Left ventricle myocardium inferior (tissue), 1 donor: ENCODE results near the gene CELF2. TPM values are rescaled to one million over a fixed set of nuclear protein-coding genes. Genes with fewer than 3 reads are reported as not detected.

Experiments
- DNase-seq: peaks from one replicate; pipeline ENCODE4 v3.0.0-alpha.2; 2020
- H3K27ac ChIP-seq: fragments of 200-600 bp; replicated peaks from 2 replicates; pipeline ENCODE4 v1.8.0; 2021
- H3K27me3 ChIP-seq: fragments of 200-600 bp; 2 replicates; pipeline ENCODE4 v1.8.0; 2021; ENCODE audit warnings: low read depth
- H3K36me3 ChIP-seq: fragments of 200-600 bp; 2 replicates; pipeline ENCODE4 v1.8.0; 2021
- H3K4me1 ChIP-seq: fragments of 200-600 bp; 2 replicates; pipeline ENCODE4 v1.8.0; 2021
- H3K4me3 ChIP-seq: fragments of 200-600 bp; 2 replicates; pipeline ENCODE4 v1.8.0; 2021; ENCODE audit warnings: mild to moderate bottlenecking, moderate library complexity
- H3K9me3 ChIP-seq: fragments of 200-600 bp; replicated peaks from 2 replicates; pipeline ENCODE4 v1.8.0; 2021
- CTCF ChIP-seq: fragments of 200-600 bp; IDR thresholded peaks from 2 replicates; pipeline ENCODE4 v1.8.0; 2021; ENCODE audit warnings: antibody characterized with exemption, mild to moderate bottlenecking, borderline replicate concordance
- intact Hi-C: fragments of 100-400 bp; cut with micrococcal nuclease; formaldehyde crosslinking; loops from one replicate; pipeline ENCODE4 v1.11.0; 2022
- total RNA-seq: library from RNA; stranded (reverse); fragmentation: NEBNext Ultra II Directional; extraction: Animal tissue kit (Norgen Biotek cat#: 25700); gene quantifications from one replicate; pipeline ENCODE4 v1.2.1, GENCODE V29; 2021
- donor health status: DM: no; HTN: yes; CAD: no; lungs with severe emphysema.

Gene CELF2
- total RNA-seq, 1 donor from 2014 or later, result 74.9 TPM

- Histone ChIP-seq H3K4me1 (peaks cover 73% of the 10 kb centered on the region), H3K4me3 (no peak overlapping the region), H3K27ac (peak overlapping the region; percentile 72), H3K36me3 (no peaks in the 10 kb centered on the region), H3K27me3 (no peaks in the 10 kb centered on the region), H3K9me3 (no peaks in the 10 kb centered on the region)
- intact Hi-C loops, result no loop called here
- no peak for DNase-seq
- TF ChIP-seq CTCF, result peak; percentile 72
Observed at GRCh38 chr10:11036424-11037011, 18.8 kb downstream of the CELF2 start.

GRCh38 chr10:11037991-11038390 is 20.3 kb downstream of the CELF2 start:
- H3K4me3 ChIP-seq, result no peak overlapping the region
- intact Hi-C loops, result no loop called here
- no peaks in the 10 kb centered on the region for H3K9me3 ChIP-seq
- DNase-seq, result no peak
- H3K36me3 ChIP-seq, result no peaks in the 10 kb centered on the region
- peaks cover 83% of the 10 kb centered on the region for H3K4me1 ChIP-seq
- TF ChIP-seq CTCF, result no peak
- no peaks in the 10 kb centered on the region for H3K27me3 ChIP-seq
- peak overlapping the region; percentile 72 for H3K27ac ChIP-seq

GRCh38 chr10:11042357-11042756 is 24.7 kb downstream of the CELF2 start:
- no peak for DNase-seq
- Histone ChIP-seq H3K9me3 (no peaks in the 10 kb centered on the region), H3K4me1 (peaks cover 84% of the 10 kb centered on the region), H3K36me3 (no peaks in the 10 kb centered on the region), H3K27me3 (no peaks in the 10 kb centered on the region), H3K4me3 (no peak overlapping the region), H3K27ac (peak overlapping the region; percentile 89)
- intact Hi-C loops, result no loop called here
- TF ChIP-seq CTCF, result no peak

GRCh38 chr10:11043039-11043438 is 25.4 kb downstream of the CELF2 start:
- no peak for DNase-seq
- intact Hi-C loops, result no loop called here
- Histone ChIP-seq H3K36me3 (no peaks in the 10 kb centered on the region), H3K27me3 (no peaks in the 10 kb centered on the region), H3K4me3 (no peak overlapping the region), H3K9me3 (no peaks in the 10 kb centered on the region), H3K27ac (peak overlapping the region; percentile 89), H3K4me1 (peaks cover 84% of the 10 kb centered on the region)
- TF ChIP-seq CTCF, result no peak

GRCh38 chr10:11043446-11044127 is 25.9 kb downstream of the CELF2 start:
- Histone ChIP-seq H3K4me1 (peaks cover 84% of the 10 kb centered on the region), H3K36me3 (no peaks in the 10 kb centered on the region), H3K4me3 (no peak overlapping the region), H3K27me3 (no peaks in the 10 kb centered on the region), H3K27ac (peak overlapping the region; percentile 89), H3K9me3 (no peaks in the 10 kb centered on the region)
- intact Hi-C loops, result no loop called here
- no peak for DNase-seq
- TF ChIP-seq CTCF, result no peak
